Panc1 (cell line): ENCODE data around the gene EID2B. TPM values are rescaled to one million over a fixed set of nuclear protein-coding genes. Genes with fewer than 3 reads are reported as not detected.

ENCODE experiments used
- ATAC-seq: fragments of 200-7000 bp; cut with Tn5 transposase; 2 replicates; pipeline ENCODE4 v1.9.1; 2020; ENCODE audit warnings: mild to moderate bottlenecking, moderate library complexity
- BruUV-seq: library from RNA; stranded (reverse); fragments of 400-500 nt; replicated peaks from 2 replicates; lab custom pipeline; 2021; lab: Mats Ljungman, UMichigan
- CTCF ChIA-PET: fragments of 300-600 bp; sonication (Branson Sonifier 250); formaldehyde crosslinking; loops from one replicate; lab custom pipeline; 2022; ENCODE audit warnings: antibody characterized with exemption; lab: Charles Lee
- POLR2A ChIA-PET: fragments of 300-600 bp; sonication (Branson Sonifier 250); formaldehyde crosslinking; loops from one replicate; lab custom pipeline; 2022; ENCODE audit warnings: antibody characterized with exemption; lab: Charles Lee
- DNase-seq: peaks from one replicate; pipeline ENCODE4 v3.0.0-alpha.2; 2010; ENCODE audit warnings: low read depth, low spot score
- H3K27ac ChIP-seq: 2 replicates; pipeline ENCODE4 v1.5.1; 2011; ENCODE audit warnings: mild to moderate bottlenecking, low read length, inconsistent platforms
- H3K27me3 ChIP-seq: fragments of 200-500 bp; sonication (Bioruptor generic); 2 replicates; pipeline ENCODE4 v1.6.0; 2014; ENCODE audit warnings: low read length, inconsistent platforms; ENCODE audit not compliant: control insufficient read depth, insufficient read depth
- H3K36me3 ChIP-seq: fragments of 200-500 bp; sonication (Bioruptor generic); 2 replicates; pipeline ENCODE4 v1.5.1; 2014; ENCODE audit warnings: inconsistent platforms, mild to moderate bottlenecking, low read length, moderate library complexity; ENCODE audit not compliant: control insufficient read depth, insufficient read depth
- H3K4me1 ChIP-seq: 2 replicates; pipeline ENCODE4 v1.5.1; 2011; ENCODE audit warnings: inconsistent platforms, mild to moderate bottlenecking, low read length, moderate library complexity; ENCODE audit not compliant: control insufficient read depth, insufficient read depth
- H3K4me3 ChIP-seq, 2 experiments: 2 replicates each; pipeline ENCODE4 v1.5.1; 2011 to 2012; ENCODE audit warnings: low read depth in 2 of 2, low read length in 2 of 2, mild to moderate bottlenecking in 2 of 2, inconsistent platforms in 1 of 2, moderate library complexity in 1 of 2
- H3K9me3 ChIP-seq: fragments of 200-500 bp; sonication (Bioruptor generic); 2 replicates; pipeline ENCODE4 v1.5.1; 2014; ENCODE audit warnings: low read depth, mild to moderate bottlenecking, inconsistent platforms, low read length, moderate library complexity; ENCODE audit not compliant: control insufficient read depth, insufficient read depth
- POLR2AphosphoS5 ChIP-seq: IDR thresholded peaks from 2 replicates; pipeline ENCODE4 v1.6.1; 2012; ENCODE audit warnings: mild to moderate bottlenecking, low read depth, low read length, moderate library complexity
- SIN3A ChIP-seq: IDR thresholded peaks from 2 replicates; pipeline ENCODE4 v1.6.1; 2012; ENCODE audit warnings: low read depth, mild to moderate bottlenecking, low read length, moderate library complexity, borderline replicate concordance; ENCODE audit not compliant: insufficient read depth
- TCF7L2 ChIP-seq: IDR thresholded peaks from 2 replicates; pipeline ENCODE4 v1.6.1; 2011; ENCODE audit warnings: mild to moderate bottlenecking, low read depth, low read length, inconsistent platforms
- in situ Hi-C: cut with HindIII; loops from 2 replicates; pipeline ENCODE4 v1.10.0; 2016; ENCODE audit warnings: low sequenced_read_pairs, low pct_unique_long_range_greater_than_20kb
- intact Hi-C: fragments of 100-400 bp; cut with micrococcal nuclease; formaldehyde crosslinking; loops from one replicate; pipeline ENCODE4 v1.10.0; 2022; ENCODE audit not compliant: unreplicated experiment
- total RNA-seq: library from RNA; stranded (reverse); gene quantifications from one replicate; pipeline ENCODE4 v1.2.1, GENCODE V29; 2021; ENCODE audit not compliant: unreplicated experiment
- TF ChIP-seq, protein P1 (sequence below), 2 experiments: IDR thresholded peaks; 2 replicates each; pipeline ENCODE4 v1.6.1; 2011 to 2012; ENCODE audit warnings: low read depth in 2 of 2, control low read depth in 1 of 2, low read length in 1 of 2, mild to moderate bottlenecking in 1 of 2, moderate library complexity in 1 of 2; ENCODE audit not compliant: insufficient read depth in 1 of 2
- TF ChIP-seq, protein P2 (sequence below): fragments of 450-650 bp; IDR thresholded peaks from 2 replicates; pipeline ENCODE4 v1.5.1; 2017; ENCODE audit warnings: mild to moderate bottlenecking

EID2B gene
- total RNA-seq, 1 experiment from 2014 or later, result 37.7 TPM

DNA sequence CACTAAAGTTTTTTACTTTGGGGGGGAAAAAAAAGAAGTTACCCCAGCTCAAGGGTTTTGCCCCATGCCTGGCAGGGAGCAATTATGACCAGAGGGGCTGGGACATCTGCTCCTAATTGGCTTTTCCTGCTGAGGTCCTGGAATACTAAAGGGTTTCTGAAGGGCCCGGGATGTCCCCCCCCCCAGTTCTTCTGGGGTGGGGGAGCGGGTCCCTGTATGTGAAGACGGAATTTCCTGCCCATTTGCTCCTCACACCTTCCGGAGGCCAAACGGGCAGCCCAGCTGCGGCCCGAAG, 35.0 kb downstream of the EID2B start:
- ATAC-seq, result no peak; the same call in 1 of the 2 replicates
- peaks cover 8% of the 10 kb centered on the region for H3K27me3 ChIP-seq
- ChIA-PET POLR2A (interaction anchor here (0.6 to 6.6 kb wide), 30 partner anchors 9 to 827 kb away, joined by 3 to 66 read pairs (median 5); partner anchors contain the start of genes EID2B, PSMC4, RPS16 and SAMD4B), CTCF (interaction anchor here (0.6 to 4.9 kb wide), 36 partner anchors 9 to 425 kb away, joined by 3 to 130 read pairs (median 5); partner anchors contain the start of genes DYRK1B, EID2, EID2B and MED29)
- no peaks in the 10 kb centered on the region for H3K36me3 ChIP-seq
- H3K4me3 ChIP-seq, result peak overlapping the region; percentile 28 to 52
- TF ChIP-seq, protein P1, sequence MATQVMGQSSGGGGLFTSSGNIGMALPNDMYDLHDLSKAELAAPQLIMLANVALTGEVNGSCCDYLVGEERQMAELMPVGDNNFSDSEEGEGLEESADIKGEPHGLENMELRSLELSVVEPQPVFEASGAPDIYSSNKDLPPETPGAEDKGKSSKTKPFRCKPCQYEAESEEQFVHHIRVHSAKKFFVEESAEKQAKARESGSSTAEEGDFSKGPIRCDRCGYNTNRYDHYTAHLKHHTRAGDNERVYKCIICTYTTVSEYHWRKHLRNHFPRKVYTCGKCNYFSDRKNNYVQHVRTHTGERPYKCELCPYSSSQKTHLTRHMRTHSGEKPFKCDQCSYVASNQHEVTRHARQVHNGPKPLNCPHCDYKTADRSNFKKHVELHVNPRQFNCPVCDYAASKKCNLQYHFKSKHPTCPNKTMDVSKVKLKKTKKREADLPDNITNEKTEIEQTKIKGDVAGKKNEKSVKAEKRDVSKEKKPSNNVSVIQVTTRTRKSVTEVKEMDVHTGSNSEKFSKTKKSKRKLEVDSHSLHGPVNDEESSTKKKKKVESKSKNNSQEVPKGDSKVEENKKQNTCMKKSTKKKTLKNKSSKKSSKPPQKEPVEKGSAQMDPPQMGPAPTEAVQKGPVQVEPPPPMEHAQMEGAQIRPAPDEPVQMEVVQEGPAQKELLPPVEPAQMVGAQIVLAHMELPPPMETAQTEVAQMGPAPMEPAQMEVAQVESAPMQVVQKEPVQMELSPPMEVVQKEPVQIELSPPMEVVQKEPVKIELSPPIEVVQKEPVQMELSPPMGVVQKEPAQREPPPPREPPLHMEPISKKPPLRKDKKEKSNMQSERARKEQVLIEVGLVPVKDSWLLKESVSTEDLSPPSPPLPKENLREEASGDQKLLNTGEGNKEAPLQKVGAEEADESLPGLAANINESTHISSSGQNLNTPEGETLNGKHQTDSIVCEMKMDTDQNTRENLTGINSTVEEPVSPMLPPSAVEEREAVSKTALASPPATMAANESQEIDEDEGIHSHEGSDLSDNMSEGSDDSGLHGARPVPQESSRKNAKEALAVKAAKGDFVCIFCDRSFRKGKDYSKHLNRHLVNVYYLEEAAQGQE (IDR thresholded peaks at IDR 0.05; ENCODE audit: insufficient read depth in 1 of 2, low read depth in 2 of 2, low read length in 1 of 2), result no peak
- TF ChIP-seq POLR2AphosphoS5 (no peak), TCF7L2 (no peak), SIN3A (no peak)
- TF ChIP-seq, protein P2, sequence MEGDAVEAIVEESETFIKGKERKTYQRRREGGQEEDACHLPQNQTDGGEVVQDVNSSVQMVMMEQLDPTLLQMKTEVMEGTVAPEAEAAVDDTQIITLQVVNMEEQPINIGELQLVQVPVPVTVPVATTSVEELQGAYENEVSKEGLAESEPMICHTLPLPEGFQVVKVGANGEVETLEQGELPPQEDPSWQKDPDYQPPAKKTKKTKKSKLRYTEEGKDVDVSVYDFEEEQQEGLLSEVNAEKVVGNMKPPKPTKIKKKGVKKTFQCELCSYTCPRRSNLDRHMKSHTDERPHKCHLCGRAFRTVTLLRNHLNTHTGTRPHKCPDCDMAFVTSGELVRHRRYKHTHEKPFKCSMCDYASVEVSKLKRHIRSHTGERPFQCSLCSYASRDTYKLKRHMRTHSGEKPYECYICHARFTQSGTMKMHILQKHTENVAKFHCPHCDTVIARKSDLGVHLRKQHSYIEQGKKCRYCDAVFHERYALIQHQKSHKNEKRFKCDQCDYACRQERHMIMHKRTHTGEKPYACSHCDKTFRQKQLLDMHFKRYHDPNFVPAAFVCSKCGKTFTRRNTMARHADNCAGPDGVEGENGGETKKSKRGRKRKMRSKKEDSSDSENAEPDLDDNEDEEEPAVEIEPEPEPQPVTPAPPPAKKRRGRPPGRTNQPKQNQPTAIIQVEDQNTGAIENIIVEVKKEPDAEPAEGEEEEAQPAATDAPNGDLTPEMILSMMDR, result no peak
- DNase-seq, result no peak
- peaks cover 20% of the 10 kb centered on the region for H3K4me1 ChIP-seq
- in situ Hi-C loops, result no loop called here
- H3K9me3 ChIP-seq, result no peaks in the 10 kb centered on the region
- BruUV-seq, result no TSS peak
- intact Hi-C loops, result no loop called here
- H3K27ac ChIP-seq, result peak overlapping the region; percentile 2; the same call in 1 of the 2 replicates

DNA sequence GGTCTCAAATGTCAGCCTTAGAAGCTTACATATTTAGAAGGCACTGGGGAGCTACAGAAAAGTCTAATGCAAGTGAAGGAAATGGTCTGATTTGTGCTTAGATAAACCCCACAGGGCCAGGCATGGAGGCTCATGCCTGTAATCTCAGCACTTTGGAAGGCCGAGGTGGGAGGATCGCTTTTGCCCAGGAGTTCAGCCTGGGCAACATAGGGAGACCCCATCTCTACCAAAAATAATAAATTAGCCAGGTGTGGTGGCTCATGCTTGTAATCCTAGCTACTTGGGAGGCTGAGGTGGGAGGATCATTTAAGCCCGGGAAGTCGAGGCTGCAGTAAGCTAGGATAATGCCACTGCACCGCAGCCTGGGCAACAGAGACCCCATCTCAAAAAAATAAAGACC, 36.6 kb downstream of the EID2B start:
- in situ Hi-C loops (no loop called here), intact Hi-C loops (no loop called here)
- ChIA-PET POLR2A (interaction anchor here (0.6 to 6.6 kb wide), 8 partner anchors 12 to 80 kb away, joined by 3 to 66 read pairs (median 4); partner anchors contain the start of genes EID2B, RPS16 and TIMM50), CTCF (interaction anchor here (0.5 to 4.4 kb wide), 14 partner anchors 12 to 222 kb away, joined by 3 to 130 read pairs (median 7); partner anchors contain the start of genes EID2, EID2B, SELENOV and TIMM50)
- peaks cover 3% of the 10 kb centered on the region; the same call in 1 of the 2 replicates for H3K36me3 ChIP-seq
- H3K4me1 ChIP-seq, result peaks cover 20% of the 10 kb centered on the region
- DNase-seq (no peak), ATAC-seq (no peak)
- H3K27ac ChIP-seq, result no peak overlapping the region
- no peak overlapping the region for H3K4me3 ChIP-seq
- BruUV-seq, result no TSS peak
- peaks cover 8% of the 10 kb centered on the region for H3K27me3 ChIP-seq
- H3K9me3 ChIP-seq, result no peaks in the 10 kb centered on the region
- TF ChIP-seq, protein P2, result no peak
- TF ChIP-seq TCF7L2, result no peak
- TF ChIP-seq, protein P1 (IDR thresholded peaks at IDR 0.05; ENCODE audit: insufficient read depth in 1 of 2, low read depth in 2 of 2, low read length in 1 of 2), result no peak
- TF ChIP-seq SIN3A, result no peak
- TF ChIP-seq POLR2AphosphoS5, result no peak
